ENCODE results near the gene ASRGL1. TPM values are rescaled to one million over a fixed set of nuclear protein-coding genes. Genes with fewer than 3 reads are reported as not detected.

ASRGL1 gene
- total RNA-seq, 2 experiments from 2014 or later: 0.84 to 1.2 TPM

DNA sequence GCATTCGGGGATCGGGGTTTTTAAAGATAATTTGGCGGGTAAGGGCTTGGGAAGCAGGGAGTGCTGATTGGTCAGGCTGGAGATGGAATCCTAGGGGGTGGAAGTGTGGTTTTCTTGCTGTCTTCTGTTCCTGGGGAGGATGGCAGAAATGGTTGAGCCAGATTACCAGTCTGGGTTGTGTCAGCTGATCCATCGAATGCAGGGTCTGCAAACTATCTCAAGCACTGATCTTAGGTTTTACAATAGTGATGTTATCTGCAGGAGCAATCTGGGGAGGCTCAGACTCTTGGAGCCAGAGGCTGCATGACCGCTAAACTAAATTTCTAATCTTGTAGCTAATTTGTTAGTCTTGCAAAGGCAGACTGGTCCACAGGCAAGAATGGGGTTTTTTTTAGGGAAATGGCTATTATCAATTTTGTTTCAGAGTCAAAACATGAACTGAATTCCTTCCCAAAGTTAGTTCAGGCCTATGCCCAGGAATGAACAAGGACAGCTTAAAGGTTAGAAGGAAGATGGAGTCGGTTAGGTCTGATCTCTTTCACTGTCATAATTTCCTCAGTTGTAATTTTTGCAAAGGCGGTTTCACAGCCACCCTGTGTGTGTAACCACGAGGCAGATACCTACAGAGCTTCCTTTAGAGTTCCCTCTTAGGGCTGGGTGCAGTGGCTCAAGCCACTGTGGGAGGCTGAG is 91.8 kb downstream of the ASRGL1 start:
- H3K27ac Mint-ChIP-seq: peak overlapping the region; percentile 57
- H3K27me3 Mint-ChIP-seq: no peaks in the 10 kb centered on the region
- no peaks in the 10 kb centered on the region for H3K9me3 Mint-ChIP-seq
- H3K36me3 Mint-ChIP-seq (ENCODE audit: low read depth): no peaks in the 10 kb centered on the region
- H3K4me1 Mint-ChIP-seq: peaks cover 70% of the 10 kb centered on the region
- H3K4me3 Mint-ChIP-seq: no peak overlapping the region
- ChIA-PET POLR2A (interaction anchor here (0.6 kb wide), 1 partner anchor 163 kb away, joined by 3 read pairs; the partner anchor contains the start of gene TUT1), CTCF (interaction anchor here (0.6 to 6.0 kb wide), 5 partner anchors 11 to 136 kb away, joined by 3 to 82 read pairs (median 3); partner anchors contain the start of gene SCGB1A1)
- DNase-seq: no peak

DNA sequence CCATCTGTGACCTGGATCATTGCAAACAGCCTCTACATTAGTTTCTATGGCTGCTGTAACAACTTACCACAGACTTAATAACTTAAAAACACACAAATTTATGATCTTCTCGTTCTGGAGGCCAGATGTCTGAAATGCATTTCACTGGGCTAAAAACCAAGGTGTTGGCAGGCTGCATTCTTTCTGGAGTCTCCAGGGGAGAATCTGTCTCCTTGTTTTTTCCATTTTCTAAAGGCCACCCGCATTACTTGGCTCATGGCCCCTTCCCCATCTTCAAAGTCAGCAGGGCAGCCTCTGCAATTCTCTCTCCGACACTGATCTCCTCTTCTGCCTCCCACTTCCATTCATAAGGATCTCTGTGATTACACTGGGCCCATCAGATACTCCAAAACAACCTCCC is 93.2 kb downstream of the ASRGL1 start:
- CTCF ChIA-PET: no interaction called here
- peaks cover 70% of the 10 kb centered on the region for H3K4me1 Mint-ChIP-seq
- no peaks in the 10 kb centered on the region for H3K36me3 Mint-ChIP-seq (ENCODE audit: low read depth)

GRCh38 chr11:62431171-62431901 is 94.1 kb downstream of the ASRGL1 start:
- no peaks in the 10 kb centered on the region for H3K27me3 Mint-ChIP-seq
- no peak overlapping the region for H3K4me3 Mint-ChIP-seq
- no peak for DNase-seq
- peaks cover 74% of the 10 kb centered on the region for H3K4me1 Mint-ChIP-seq
- no peaks in the 10 kb centered on the region for H3K36me3 Mint-ChIP-seq (ENCODE audit: low read depth)
- CTCF ChIA-PET: no interaction called here
- no peak overlapping the region for H3K27ac Mint-ChIP-seq
- no peaks in the 10 kb centered on the region for H3K9me3 Mint-ChIP-seq
- POLR2A ChIA-PET: no interaction called here

More for the DNA sequence above, 93.2 kb downstream of the ASRGL1 start:
- Mint-ChIP-seq H3K4me3 (no peak overlapping the region), H3K27me3 (no peaks in the 10 kb centered on the region), H3K9me3 (no peaks in the 10 kb centered on the region), H3K27ac (peak overlapping the region; percentile 21)
- no peak for DNase-seq
- POLR2A ChIA-PET: no interaction called here

- no peak overlapping the region for H3K4me3 Mint-ChIP-seq
- no peaks in the 10 kb centered on the region for H3K9me3 Mint-ChIP-seq
- no peaks in the 10 kb centered on the region for H3K36me3 Mint-ChIP-seq (ENCODE audit: low read depth)
- POLR2A ChIA-PET: no interaction called here
- CTCF ChIA-PET: no interaction called here
- no peak for DNase-seq
- H3K4me1 Mint-ChIP-seq: peaks cover 61% of the 10 kb centered on the region
- H3K27me3 Mint-ChIP-seq: no peaks in the 10 kb centered on the region
- H3K27ac Mint-ChIP-seq: no peak overlapping the region
These were observed 95.4 kb downstream of the ASRGL1 start for GRCh38 chr11:62432695-62433094.

- POLR2A ChIA-PET: no interaction called here
- CTCF ChIA-PET: interaction anchor here (0.6 to 1.9 kb wide), 5 partner anchors 9 to 124 kb away, joined by 3 to 6 read pairs (median 3); no protein-coding TSS in a partner anchor
- H3K9me3 Mint-ChIP-seq: no peaks in the 10 kb centered on the region
- H3K27ac Mint-ChIP-seq: no peak overlapping the region
- no peak for DNase-seq
- peaks cover 57% of the 10 kb centered on the region for H3K4me1 Mint-ChIP-seq
- H3K4me3 Mint-ChIP-seq: no peak overlapping the region
- no peaks in the 10 kb centered on the region for H3K27me3 Mint-ChIP-seq
- H3K36me3 Mint-ChIP-seq (ENCODE audit: low read depth): no peaks in the 10 kb centered on the region
These were observed 96.1 kb downstream of the ASRGL1 start for GRCh38 chr11:62433141-62433903.

DNA sequence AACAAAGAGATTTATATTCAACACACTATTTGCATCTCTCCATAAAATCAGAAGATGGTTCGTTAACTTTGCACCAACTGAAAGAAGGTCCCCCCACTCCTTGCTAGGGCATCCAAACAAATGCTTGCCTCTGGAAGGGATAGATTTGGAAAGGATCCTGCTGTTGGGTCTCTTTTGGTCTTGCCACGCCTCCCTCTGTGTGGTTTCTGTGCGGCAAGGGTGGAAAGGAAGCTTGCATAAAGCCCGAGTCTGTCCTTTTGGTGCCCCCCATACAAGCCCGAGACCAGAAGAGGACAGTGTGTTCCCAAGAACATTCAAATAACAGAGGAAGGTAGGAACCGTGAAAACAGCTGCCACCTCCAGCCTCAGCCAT is 96.6 kb downstream of the ASRGL1 start:
- H3K4me3 Mint-ChIP-seq: no peak overlapping the region
- H3K27me3 Mint-ChIP-seq: no peaks in the 10 kb centered on the region
- H3K27ac Mint-ChIP-seq: no peak overlapping the region

GRCh38 chr11:62435846-62436660 is 98.8 kb downstream of the ASRGL1 start:
- H3K4me1 Mint-ChIP-seq: peaks cover 36% of the 10 kb centered on the region
- no peaks in the 10 kb centered on the region for H3K36me3 Mint-ChIP-seq (ENCODE audit: low read depth)
- ChIA-PET POLR2A (interaction anchor here (0.6 kb wide), 1 partner anchor 97 kb away, joined by 6 read pairs; no protein-coding TSS in a partner anchor), CTCF (interaction anchor here (0.5 to 2.0 kb wide), 4 partner anchors 11 to 107 kb away, joined by 3 to 8 read pairs (median 4); no protein-coding TSS in a partner anchor)
- no peaks in the 10 kb centered on the region for H3K27me3 Mint-ChIP-seq
- no peak overlapping the region for H3K4me3 Mint-ChIP-seq
- DNase-seq: no peak
- no peak overlapping the region for H3K27ac Mint-ChIP-seq
- H3K9me3 Mint-ChIP-seq: no peaks in the 10 kb centered on the region

More for the DNA sequence above, 96.6 kb downstream of the ASRGL1 start:
- no peak for DNase-seq
- Mint-ChIP-seq H3K36me3 (ENCODE audit: low read depth) (no peaks in the 10 kb centered on the region), H3K4me1 (peaks cover 51% of the 10 kb centered on the region), H3K9me3 (no peaks in the 10 kb centered on the region)
- ChIA-PET POLR2A (no interaction called here), CTCF (interaction anchor here (0.6 to 1.9 kb wide), 5 partner anchors 9 to 123 kb away, joined by 3 to 6 read pairs (median 3); no protein-coding TSS in a partner anchor)

- no peak for DNase-seq
- Mint-ChIP-seq H3K4me3 (no peak overlapping the region), H3K36me3 (ENCODE audit: low read depth) (no peaks in the 10 kb centered on the region), H3K27me3 (no peaks in the 10 kb centered on the region), H3K27ac (no peak overlapping the region), H3K9me3 (no peaks in the 10 kb centered on the region), H3K4me1 (peaks cover 26% of the 10 kb centered on the region)
- CTCF ChIA-PET: interaction anchor here (2.0 kb wide), 1 partner anchor 13 kb away, joined by 8 read pairs; no protein-coding TSS in a partner anchor
- POLR2A ChIA-PET: no interaction called here
These were observed 100.4 kb downstream of the ASRGL1 start for GRCh38 chr11:62437616-62438015.

GRCh38 chr11:62438641-62439040 is 101.4 kb downstream of the ASRGL1 start:
- Mint-ChIP-seq H3K36me3 (ENCODE audit: low read depth) (no peaks in the 10 kb centered on the region), H3K27ac (no peak overlapping the region), H3K27me3 (no peaks in the 10 kb centered on the region), H3K4me3 (no peak overlapping the region), H3K9me3 (no peaks in the 10 kb centered on the region), H3K4me1 (peaks cover 19% of the 10 kb centered on the region)
- POLR2A ChIA-PET: no interaction called here
- no peak for DNase-seq
- CTCF ChIA-PET: interaction anchor here (1.3 kb wide), 1 partner anchor 104 kb away, joined by 3 read pairs; no protein-coding TSS in a partner anchor

GRCh38 chr11:62439785-62440602 is 102.7 kb downstream of the ASRGL1 start:
- DNase-seq: no peak
- H3K27me3 Mint-ChIP-seq: no peaks in the 10 kb centered on the region
- no peaks in the 10 kb centered on the region for H3K36me3 Mint-ChIP-seq (ENCODE audit: low read depth)
- peaks cover 19% of the 10 kb centered on the region for H3K4me1 Mint-ChIP-seq
- ChIA-PET CTCF (interaction anchor here (0.7 to 2.8 kb wide), 2 partner anchors 15 to 230 kb away, joined by 3 to 11 read pairs; no protein-coding TSS in a partner anchor), POLR2A (no interaction called here)
- H3K4me3 Mint-ChIP-seq: no peak overlapping the region
- no peaks in the 10 kb centered on the region for H3K9me3 Mint-ChIP-seq
- no peak overlapping the region for H3K27ac Mint-ChIP-seq
